Colonic mucosa (tissue), 4 donors: ENCODE measurements around the gene OSBPL2. TPM values are rescaled to one million over a fixed set of nuclear protein-coding genes. Genes with fewer than 3 reads are reported as not detected.

ENCODE experiments used
- DNase-seq: peaks from one replicate; pipeline ENCODE4 v3.0.0-alpha.2; 2020
- H3K27ac ChIP-seq: fragments of 200-600 bp; one replicate; pipeline ENCODE4 v1.8.0; 2021
- H3K27me3 ChIP-seq: fragments of 200-600 bp; one replicate; pipeline ENCODE4 v1.8.0; 2021
- H3K36me3 ChIP-seq: fragments of 200-600 bp; one replicate; pipeline ENCODE4 v1.8.0; 2021
- H3K4me1 ChIP-seq: fragments of 200-600 bp; one replicate; pipeline ENCODE4 v1.8.0; 2021; ENCODE audit warnings: mild to moderate bottlenecking
- H3K4me3 ChIP-seq: fragments of 200-600 bp; one replicate; pipeline ENCODE4 v1.8.0; 2021
- H3K9ac ChIP-seq, 2 donors: one replicate each; pipeline ENCODE4 v1.7.0; 2013; ENCODE audit warnings: control low read depth in 2 of 2, low read depth in 2 of 2, low read length in 2 of 2
- H3K9me3 ChIP-seq: fragments of 200-600 bp; one replicate; pipeline ENCODE4 v1.8.0; 2021
- intact Hi-C: fragments of 100-400 bp; cut with DNase I; formaldehyde crosslinking; loops from one replicate; pipeline ENCODE4 v1.14.1; 2022
- total RNA-seq, 2 donors: library from RNA; stranded (reverse); fragmentation: NEBNext Ultra II Directional in 1 of 2; extraction: Animal tissue kit (Norgen Biotek cat#: 25700) in 1 of 2; gene quantifications; one replicate each; pipeline ENCODE4 v1.2.1, GENCODE V29; 2021
- TF ChIP-seq, protein P1 (sequence below): fragments of 200-600 bp; IDR thresholded peaks from one replicate; pipeline ENCODE4 v1.8.0; 2022; ENCODE audit warnings: antibody characterized with exemption, mild to moderate bottlenecking
- donor health status: healthy.
- donor health status: DM: no; HTN: no; CAD: no.
- donor health status: DM: no; HTN: no; CAD: no.

The OSBPL2 gene
- total RNA-seq, 2 donors from 2014 or later, result 77.3 to 102 TPM

DNA sequence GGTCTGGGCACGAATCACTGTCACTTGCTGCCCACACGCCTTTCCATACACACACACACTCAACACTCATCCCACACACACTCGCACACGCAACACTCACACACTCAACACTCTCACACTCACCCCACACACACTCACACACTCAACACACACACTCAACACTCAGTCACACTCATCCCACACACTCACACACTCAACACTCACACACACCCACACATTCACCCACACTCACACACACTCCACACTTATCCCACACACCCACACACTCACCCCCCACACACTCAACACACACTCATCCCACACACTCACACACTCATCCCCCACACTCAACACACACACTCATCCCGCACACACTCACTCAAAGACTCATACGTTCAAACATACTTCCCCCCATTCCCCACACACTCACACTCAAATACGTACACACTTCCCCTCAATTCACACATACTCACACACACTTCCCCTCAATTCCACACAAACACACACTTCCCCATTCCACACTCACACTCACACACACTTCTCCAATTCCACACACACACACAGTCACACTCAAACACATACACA is 9.3 kb upstream of the OSBPL2 start:
- H3K9ac ChIP-seq, result no peak overlapping the region
- no peak overlapping the region for H3K4me3 ChIP-seq
- no peak for DNase-seq
- TF ChIP-seq, protein P1, sequence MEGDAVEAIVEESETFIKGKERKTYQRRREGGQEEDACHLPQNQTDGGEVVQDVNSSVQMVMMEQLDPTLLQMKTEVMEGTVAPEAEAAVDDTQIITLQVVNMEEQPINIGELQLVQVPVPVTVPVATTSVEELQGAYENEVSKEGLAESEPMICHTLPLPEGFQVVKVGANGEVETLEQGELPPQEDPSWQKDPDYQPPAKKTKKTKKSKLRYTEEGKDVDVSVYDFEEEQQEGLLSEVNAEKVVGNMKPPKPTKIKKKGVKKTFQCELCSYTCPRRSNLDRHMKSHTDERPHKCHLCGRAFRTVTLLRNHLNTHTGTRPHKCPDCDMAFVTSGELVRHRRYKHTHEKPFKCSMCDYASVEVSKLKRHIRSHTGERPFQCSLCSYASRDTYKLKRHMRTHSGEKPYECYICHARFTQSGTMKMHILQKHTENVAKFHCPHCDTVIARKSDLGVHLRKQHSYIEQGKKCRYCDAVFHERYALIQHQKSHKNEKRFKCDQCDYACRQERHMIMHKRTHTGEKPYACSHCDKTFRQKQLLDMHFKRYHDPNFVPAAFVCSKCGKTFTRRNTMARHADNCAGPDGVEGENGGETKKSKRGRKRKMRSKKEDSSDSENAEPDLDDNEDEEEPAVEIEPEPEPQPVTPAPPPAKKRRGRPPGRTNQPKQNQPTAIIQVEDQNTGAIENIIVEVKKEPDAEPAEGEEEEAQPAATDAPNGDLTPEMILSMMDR, result no peak
- H3K27ac ChIP-seq, result no peak overlapping the region
- intact Hi-C loops, result no loop called here
- H3K9me3 ChIP-seq, result no peaks in the 10 kb centered on the region
- no peaks in the 10 kb centered on the region for H3K4me1 ChIP-seq
- no peaks in the 10 kb centered on the region for H3K36me3 ChIP-seq
- no peaks in the 10 kb centered on the region for H3K27me3 ChIP-seq

DNA sequence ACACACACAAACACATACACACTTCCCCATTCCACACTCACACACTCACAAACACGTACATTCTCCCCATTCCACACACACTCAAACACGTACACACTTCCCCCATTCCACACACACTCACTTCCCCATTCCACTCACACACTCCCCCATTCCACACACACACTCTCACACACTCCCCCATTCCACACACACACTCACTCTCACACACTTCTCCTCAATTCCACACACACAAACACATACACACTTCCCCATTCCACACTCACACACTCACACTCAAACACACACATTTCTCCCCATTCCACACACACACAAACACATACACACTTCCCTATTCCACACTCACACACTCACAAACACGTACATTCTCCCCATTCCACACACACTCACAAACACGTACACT is 8.7 kb upstream of the OSBPL2 start:
- Histone ChIP-seq H3K4me3 (no peak overlapping the region), H3K9ac (no peak overlapping the region), H3K4me1 (no peaks in the 10 kb centered on the region), H3K36me3 (no peaks in the 10 kb centered on the region), H3K27ac (no peak overlapping the region), H3K27me3 (no peaks in the 10 kb centered on the region), H3K9me3 (no peaks in the 10 kb centered on the region)
- TF ChIP-seq, protein P1, result no peak
- no peak for DNase-seq
- intact Hi-C loops, result no loop called here

DNA sequence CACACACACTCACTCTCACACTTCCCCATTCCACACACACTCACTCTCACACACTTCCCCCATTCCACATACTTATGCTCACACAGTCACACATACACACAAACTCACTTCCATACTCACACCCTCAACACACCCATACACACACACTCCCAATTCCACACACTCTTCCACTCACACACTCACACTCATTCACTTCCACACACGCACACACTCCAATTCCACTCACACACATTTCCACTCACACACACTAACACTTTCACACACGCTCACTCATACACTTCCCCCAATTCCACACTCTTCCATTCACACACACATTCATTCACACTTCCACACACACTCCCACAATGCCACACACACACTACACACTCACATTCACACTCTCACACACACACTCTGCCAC is 8.0 kb upstream of the OSBPL2 start:
- Histone ChIP-seq H3K4me1 (no peaks in the 10 kb centered on the region), H3K9me3 (no peaks in the 10 kb centered on the region), H3K9ac (no peak overlapping the region), H3K4me3 (no peak overlapping the region), H3K27ac (no peak overlapping the region), H3K36me3 (no peaks in the 10 kb centered on the region), H3K27me3 (no peaks in the 10 kb centered on the region)
- TF ChIP-seq, protein P1, result no peak
- intact Hi-C loops, result no loop called here
- DNase-seq, result no peak

DNA sequence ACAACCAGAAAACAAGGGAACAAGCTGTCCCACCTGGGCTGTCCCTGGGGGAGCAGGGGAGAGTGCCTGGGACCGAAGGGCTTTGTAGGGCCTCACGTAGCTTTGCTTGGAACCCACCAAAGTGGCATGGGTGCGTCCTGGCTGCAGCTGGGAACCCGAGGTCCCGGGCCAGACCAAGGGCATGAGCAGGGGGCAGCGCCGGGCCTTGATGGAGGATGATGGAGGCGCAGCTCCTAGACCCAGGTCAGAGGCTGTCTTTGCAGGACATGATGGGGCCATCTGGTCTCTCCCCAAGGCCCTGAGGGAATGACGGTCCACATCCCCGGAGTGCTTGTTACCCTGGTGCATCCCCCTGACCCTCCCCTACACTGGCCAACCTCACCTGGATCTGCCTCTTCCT is 7.6 kb upstream of the OSBPL2 start:
- Histone ChIP-seq H3K27me3 (no peaks in the 10 kb centered on the region), H3K27ac (no peak overlapping the region), H3K9ac (no peak overlapping the region), H3K4me3 (no peak overlapping the region), H3K9me3 (no peaks in the 10 kb centered on the region), H3K4me1 (no peaks in the 10 kb centered on the region), H3K36me3 (no peaks in the 10 kb centered on the region)
- intact Hi-C loops, result no loop called here
- TF ChIP-seq, protein P1, result no peak
- DNase-seq, result no peak

DNA sequence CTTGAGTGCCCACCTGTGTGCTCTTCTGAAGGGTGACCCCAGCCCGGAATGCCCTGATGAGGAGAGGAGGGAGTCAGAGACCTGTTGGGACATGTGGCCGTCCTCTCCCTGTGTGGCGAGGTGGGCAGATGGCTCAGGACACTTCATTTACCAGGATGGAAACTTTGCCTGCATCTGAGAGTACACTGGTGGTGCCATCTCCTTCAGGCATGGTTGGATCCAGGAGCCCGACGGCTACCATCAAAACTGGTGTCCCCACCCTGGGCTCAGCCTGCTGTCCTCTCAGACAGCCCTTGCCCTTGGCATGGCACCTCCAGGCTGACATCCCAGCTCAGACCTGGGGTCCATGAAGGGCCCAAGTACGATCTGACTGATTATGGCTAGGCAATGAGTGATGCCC is 7.0 kb upstream of the OSBPL2 start:
- H3K27me3 ChIP-seq, result no peaks in the 10 kb centered on the region
- no peak for DNase-seq
- intact Hi-C loops, result no loop called here

More for the DNA sequence above, 7.0 kb upstream of the OSBPL2 start:
- Histone ChIP-seq H3K4me3 (no peak overlapping the region), H3K4me1 (no peaks in the 10 kb centered on the region), H3K9me3 (no peaks in the 10 kb centered on the region), H3K36me3 (no peaks in the 10 kb centered on the region), H3K27ac (no peak overlapping the region), H3K9ac (no peak overlapping the region)
- TF ChIP-seq, protein P1, result no peak
